ENCODE results near the gene IQGAP2.

DNA sequence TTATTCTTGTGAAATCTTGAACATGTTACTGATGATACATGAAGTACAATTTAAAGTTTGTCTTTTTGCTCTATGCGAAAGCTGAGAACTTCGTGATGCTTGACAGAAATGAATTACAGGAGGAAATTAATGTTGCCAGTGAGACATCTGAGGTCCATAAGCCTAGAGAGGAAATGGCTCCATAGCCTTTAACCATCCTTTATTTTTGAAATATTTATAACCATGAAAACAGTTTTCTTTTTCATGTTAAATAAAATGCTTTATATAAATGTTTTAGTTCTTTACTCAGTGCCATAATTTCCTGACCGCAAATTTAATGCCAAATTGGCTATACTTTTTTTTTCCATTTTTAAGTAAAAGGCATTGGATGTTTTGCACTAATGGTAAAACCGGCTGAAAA, 191.0 kb downstream of the IQGAP2 start:
- TF ChIP-seq EZH2 (IDR thresholded peaks at IDR 0.05; ENCODE audit: low read length, unreplicated experiment), result no peak
- TF ChIP-seq, protein P1, sequence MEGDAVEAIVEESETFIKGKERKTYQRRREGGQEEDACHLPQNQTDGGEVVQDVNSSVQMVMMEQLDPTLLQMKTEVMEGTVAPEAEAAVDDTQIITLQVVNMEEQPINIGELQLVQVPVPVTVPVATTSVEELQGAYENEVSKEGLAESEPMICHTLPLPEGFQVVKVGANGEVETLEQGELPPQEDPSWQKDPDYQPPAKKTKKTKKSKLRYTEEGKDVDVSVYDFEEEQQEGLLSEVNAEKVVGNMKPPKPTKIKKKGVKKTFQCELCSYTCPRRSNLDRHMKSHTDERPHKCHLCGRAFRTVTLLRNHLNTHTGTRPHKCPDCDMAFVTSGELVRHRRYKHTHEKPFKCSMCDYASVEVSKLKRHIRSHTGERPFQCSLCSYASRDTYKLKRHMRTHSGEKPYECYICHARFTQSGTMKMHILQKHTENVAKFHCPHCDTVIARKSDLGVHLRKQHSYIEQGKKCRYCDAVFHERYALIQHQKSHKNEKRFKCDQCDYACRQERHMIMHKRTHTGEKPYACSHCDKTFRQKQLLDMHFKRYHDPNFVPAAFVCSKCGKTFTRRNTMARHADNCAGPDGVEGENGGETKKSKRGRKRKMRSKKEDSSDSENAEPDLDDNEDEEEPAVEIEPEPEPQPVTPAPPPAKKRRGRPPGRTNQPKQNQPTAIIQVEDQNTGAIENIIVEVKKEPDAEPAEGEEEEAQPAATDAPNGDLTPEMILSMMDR (conservative IDR thresholded peaks at IDR 0.05; ENCODE audit: low read depth, low read length), result no peak
- TF ChIP-seq EZH2phosphoT487 (IDR thresholded peaks at IDR 0.05; ENCODE audit: borderline replicate concordance, low read length), result no peak

All from PC-3 (cell line).